ENCODE results near the gene ZNF423.

The ZNF423 gene

GRCh38 chr16:49594685-49595498, 261.0 kb downstream of the ZNF423 start:
- no peak for DNase-seq

- DNase-seq: no peak
Observed at GRCh38 chr16:49594153-49594552, 261.8 kb downstream of the ZNF423 start.

GRCh38 chr16:49593424-49594040, 262.4 kb downstream of the ZNF423 start:
- no peak for DNase-seq

- peak; percentile 19 for DNase-seq
Observed at GRCh38 chr16:49592546-49593423, 263.1 kb downstream of the ZNF423 start.

- DNase-seq: no peak
Observed at GRCh38 chr16:49590166-49590871, 265.6 kb downstream of the ZNF423 start.

GRCh38 chr16:49589544-49590031, 266.3 kb downstream of the ZNF423 start:
- no peak for DNase-seq

- peak; percentile 17 for DNase-seq
Observed at GRCh38 chr16:49588729-49589384, 267.1 kb downstream of the ZNF423 start.

- no peak for DNase-seq
Observed at GRCh38 chr16:49588026-49588425, 267.9 kb downstream of the ZNF423 start.

GRCh38 chr16:49587511-49587910, 268.4 kb downstream of the ZNF423 start:
- no peak for DNase-seq

GRCh38 chr16:49586466-49587450, 269.2 kb downstream of the ZNF423 start:
- DNase-seq: no peak

GRCh38 chr16:49585143-49585832, 270.6 kb downstream of the ZNF423 start:
- DNase-seq: no peak

GRCh38 chr16:49583911-49584310, 272.0 kb downstream of the ZNF423 start:
- DNase-seq: no peak

GRCh38 chr16:49581630-49582298, 274.1 kb downstream of the ZNF423 start:
- DNase-seq: no peak

GRCh38 chr16:49580751-49581303, 275.1 kb downstream of the ZNF423 start:
- no peak for DNase-seq

- no peak for DNase-seq
Observed at GRCh38 chr16:49578435-49579024, 277.4 kb downstream of the ZNF423 start.

GRCh38 chr16:49578018-49578417, 277.9 kb downstream of the ZNF423 start:
- DNase-seq: no peak

GRCh38 chr16:49576941-49577340, 279.0 kb downstream of the ZNF423 start:
- DNase-seq: no peak

- DNase-seq: no peak
Observed at GRCh38 chr16:49576173-49576494, 279.8 kb downstream of the ZNF423 start.
